PC-9 (cell line): ENCODE measurements around the gene CDH13. TPM values are rescaled to one million over a fixed set of nuclear protein-coding genes. Genes with fewer than 3 reads are reported as not detected.

ENCODE experiments used
- BruUV-seq: library from RNA; stranded (reverse); fragments of 400-500 nt; replicated peaks from 2 replicates; lab custom pipeline; 2021; lab: Mats Ljungman, UMichigan
- CTCF ChIA-PET: fragments of 300-600 bp; sonication (Branson Sonifier 250); formaldehyde crosslinking; loops from one replicate; lab custom pipeline; 2022; ENCODE audit warnings: antibody characterized with exemption; lab: Charles Lee
- POLR2A ChIA-PET: fragments of 300-600 bp; sonication (Branson Sonifier 250); formaldehyde crosslinking; loops from one replicate; lab custom pipeline; 2022; ENCODE audit warnings: antibody characterized with exemption; ENCODE audit not compliant: unreplicated experiment; lab: Charles Lee
- DNase-seq, 2 experiments: peaks; one replicate each; pipeline versions ENCODE4 v3.0.0 to v3.0.0-alpha.2; 2015 to 2022; ENCODE audit warnings: mixed read lengths in 1 of 2
- H2AFZ ChIP-seq: fragments of 200-600 bp; sonication (generic); 2 replicates; pipeline ENCODE4 v1.8.1; 2017; ENCODE audit warnings: antibody characterized with exemption
- H3F3A ChIP-seq: fragments of 200-600 bp; sonication (generic); 2 replicates; pipeline ENCODE4 v1.8.1; 2017; ENCODE audit warnings: antibody characterized with exemption, mild to moderate bottlenecking, low read depth; ENCODE audit not compliant: insufficient read depth
- H3K27ac ChIP-seq: fragments of 200-600 bp; sonication (generic); 2 replicates; pipeline ENCODE4 v1.6.1; 2016; ENCODE audit warnings: mixed run types
- H3K27me3 ChIP-seq: fragments of 200-600 bp; sonication (generic); 2 replicates; pipeline ENCODE4 v1.6.1; 2016; ENCODE audit warnings: low read depth, mixed run types; ENCODE audit not compliant: insufficient read depth
- H3K36me3 ChIP-seq: fragments of 200-600 bp; sonication (generic); 2 replicates; pipeline ENCODE4 v1.6.1; 2016; ENCODE audit warnings: low read depth, mixed run types
- H3K4me1 ChIP-seq: fragments of 200-600 bp; sonication (generic); replicated peaks from 2 replicates; pipeline ENCODE4 v1.6.1; 2016; ENCODE audit warnings: mixed run types; ENCODE audit not compliant: insufficient read depth
- H3K4me2 ChIP-seq: fragments of 200-600 bp; sonication (generic); 2 replicates; pipeline ENCODE4 v1.6.1; 2017; ENCODE audit warnings: mixed run types
- H3K4me3 ChIP-seq: fragments of 200-600 bp; sonication (generic); 2 replicates; pipeline ENCODE4 v1.6.1; 2016; ENCODE audit warnings: mixed run types
- H3K79me2 ChIP-seq: fragments of 200-600 bp; sonication (generic); 2 replicates; pipeline ENCODE4 v1.6.1; 2017; ENCODE audit warnings: low read depth, mixed run types
- H3K9me2 ChIP-seq: fragments of 200-600 bp; sonication (generic); 2 replicates; pipeline ENCODE4 v1.8.1; 2017; ENCODE audit warnings: mild to moderate bottlenecking; ENCODE audit not compliant: insufficient read depth
- H3K9me3 ChIP-seq: fragments of 200-600 bp; sonication (generic); 2 replicates; pipeline ENCODE4 v1.8.1; 2016; ENCODE audit warnings: low read depth; ENCODE audit not compliant: insufficient read depth
- H4K20me1 ChIP-seq: fragments of 200-600 bp; sonication (generic); 2 replicates; pipeline ENCODE4 v1.8.1; 2017; ENCODE audit not compliant: insufficient read depth
- CTCF ChIP-seq: fragments of 200-600 bp; sonication (generic); conservative IDR thresholded peaks from 2 replicates; pipeline ENCODE4 v1.6.1; 2017; ENCODE audit warnings: mixed run types, antibody characterized with exemption, mild to moderate bottlenecking, moderate library complexity
- EZH2 ChIP-seq: fragments of 200-600 bp; sonication (generic); IDR thresholded peaks from 2 replicates; pipeline ENCODE4 v1.8.0; 2017; ENCODE audit warnings: antibody characterized with exemption, low read depth
- intact Hi-C: fragments of 100-400 bp; cut with micrococcal nuclease; formaldehyde crosslinking; loops from one replicate; pipeline ENCODE4 v1.10.0; 2022; ENCODE audit not compliant: unreplicated experiment
- total RNA-seq: library from RNA; stranded (reverse); gene quantifications from 2 replicates; pipeline ENCODE4 v1.2.3, GENCODE V29; 2021

Gene CDH13
- total RNA-seq, 1 experiment from 2014 or later: 0.24 TPM

- H3K4me2 ChIP-seq: no peak overlapping the region
- no peaks in the 10 kb centered on the region for H3K27me3 ChIP-seq
Observed at GRCh38 chr16:83002351-83003334, 375.9 kb downstream of the CDH13 start.

GRCh38 chr16:83004868-83005652 is 378.3 kb downstream of the CDH13 start:
- ChIA-PET CTCF (no interaction called here), POLR2A (no interaction called here)
- H3K4me3 ChIP-seq: no peak overlapping the region
- H3K9me2 ChIP-seq: no peaks in the 10 kb centered on the region
- H3K4me1 ChIP-seq: no peaks in the 10 kb centered on the region
- DNase-seq: no peak
- H3K79me2 ChIP-seq: no peaks in the 10 kb centered on the region
- no peak overlapping the region for H3K27ac ChIP-seq
- no peak for TF ChIP-seq EZH2
- TF ChIP-seq CTCF: no peak
- H3K4me2 ChIP-seq: no peak overlapping the region
- H3K27me3 ChIP-seq: no peaks in the 10 kb centered on the region
- H4K20me1 ChIP-seq: no peaks in the 10 kb centered on the region
- H2AFZ ChIP-seq: no peak overlapping the region
- no TSS peak for BruUV-seq
- H3F3A ChIP-seq: no peaks in the 10 kb centered on the region
- intact Hi-C loops: no loop called here
- no peaks in the 10 kb centered on the region for H3K9me3 ChIP-seq
- H3K36me3 ChIP-seq: no peaks in the 10 kb centered on the region

More at GRCh38 chr16:83002351-83003334, 375.9 kb downstream of the CDH13 start:
- H3K79me2 ChIP-seq: no peaks in the 10 kb centered on the region
- H3K9me2 ChIP-seq: no peaks in the 10 kb centered on the region
- TF ChIP-seq CTCF (no peak), EZH2 (no peak)
- no peaks in the 10 kb centered on the region for H3F3A ChIP-seq
- BruUV-seq: no TSS peak
- no peak overlapping the region for H3K4me3 ChIP-seq
- H3K36me3 ChIP-seq: no peaks in the 10 kb centered on the region
- H4K20me1 ChIP-seq: no peaks in the 10 kb centered on the region
- H3K4me1 ChIP-seq: no peaks in the 10 kb centered on the region
- H3K9me3 ChIP-seq: no peaks in the 10 kb centered on the region
- ChIA-PET POLR2A (no interaction called here), CTCF (no interaction called here)
- H2AFZ ChIP-seq: no peak overlapping the region
- H3K27ac ChIP-seq: no peak overlapping the region
- DNase-seq: no peak
- intact Hi-C loops: no loop called here

- no peaks in the 10 kb centered on the region for H4K20me1 ChIP-seq
- no peaks in the 10 kb centered on the region for H3K79me2 ChIP-seq
- intact Hi-C loops: no loop called here
- CTCF ChIA-PET: no interaction called here
- no peak overlapping the region for H3K4me3 ChIP-seq
- H3K9me2 ChIP-seq: no peaks in the 10 kb centered on the region
- H2AFZ ChIP-seq: no peak overlapping the region
- no peaks in the 10 kb centered on the region for H3K9me3 ChIP-seq
- no peaks in the 10 kb centered on the region for H3K36me3 ChIP-seq
- no peak overlapping the region for H3K27ac ChIP-seq
- POLR2A ChIA-PET: interaction anchor here (0.7 kb wide), 1 partner anchor 1167 kb away, joined by 6 read pairs; no protein-coding TSS in a partner anchor
- no peaks in the 10 kb centered on the region for H3K4me1 ChIP-seq
- no peaks in the 10 kb centered on the region for H3K27me3 ChIP-seq
- DNase-seq: no peak
- TF ChIP-seq CTCF (no peak), EZH2 (no peak)
- no peaks in the 10 kb centered on the region for H3F3A ChIP-seq
- H3K4me2 ChIP-seq: no peak overlapping the region
- BruUV-seq: no TSS peak
Observed at GRCh38 chr16:83005653-83006160, 378.9 kb downstream of the CDH13 start.
